ENCODE results near the gene ATF4. TPM values are rescaled to one million over a fixed set of nuclear protein-coding genes. Genes with fewer than 3 reads are reported as not detected.

The ATF4 gene
- total RNA-seq, 2 donors from 2014 or later = 294 to 334 TPM

GRCh38 chr22:39554151-39554550 is 33.8 kb downstream of the ATF4 start:
- Histone ChIP-seq H3K27me3 (replicated peaks; ENCODE audit: insufficient read depth) (no peaks in the 10 kb centered on the region), H3K27ac (no peak overlapping the region), H3K36me3 (no peaks in the 10 kb centered on the region), H3K4me3 (no peak overlapping the region), H3K9me3 (no peaks in the 10 kb centered on the region), H3K4me1 (replicated peaks) (no peaks in the 10 kb centered on the region)
- TF ChIP-seq POLR2A (IDR thresholded peaks at IDR 0.05) (no peak), CTCF (IDR thresholded peaks at IDR 0.05) (no peak), POLR2AphosphoS5 (IDR thresholded peaks at IDR 0.05) (no peak)
- 75% methylated on average over 3 of the region's 3 CpGs for WGBS
- intact Hi-C loops (cut with DNase I) = no loop called here
- no peak for DNase-seq (ENCODE audit: low spot score)

- H3K4me3 ChIP-seq = peak overlapping the region; percentile 22 to 32
- no peaks in the 10 kb centered on the region for H3K36me3 ChIP-seq
- DNase-seq (ENCODE audit: low spot score) = no peak
- H3K9me3 ChIP-seq = no peaks in the 10 kb centered on the region
- no peaks in the 10 kb centered on the region for H3K27me3 ChIP-seq (replicated peaks; ENCODE audit: insufficient read depth)
- no peaks in the 10 kb centered on the region for H3K4me1 ChIP-seq (replicated peaks)
- TF ChIP-seq POLR2AphosphoS5 (IDR thresholded peaks at IDR 0.05) (no peak), CTCF (IDR thresholded peaks at IDR 0.05) (peak in 2 of 4 experiments; percentile 10 to 32), POLR2A (IDR thresholded peaks at IDR 0.05) (no peak)
- WGBS = 36% methylated on average over 11 of the region's 72 CpGs
- no peak overlapping the region for H3K27ac ChIP-seq
- intact Hi-C loops (cut with DNase I) = loop anchor here (5.0 kb wide), 1 partner anchor 465 kb away; no protein-coding TSS in a partner anchor
These were observed 36.8 kb downstream of the ATF4 start for GRCh38 chr22:39556970-39557841.

- H3K27me3 ChIP-seq (replicated peaks; ENCODE audit: insufficient read depth) = no peaks in the 10 kb centered on the region
- H3K4me1 ChIP-seq (replicated peaks) = no peaks in the 10 kb centered on the region
- peak overlapping the region; percentile 22 to 32 for H3K4me3 ChIP-seq
- H3K9me3 ChIP-seq = no peaks in the 10 kb centered on the region
- no peak overlapping the region for H3K27ac ChIP-seq
- TF ChIP-seq POLR2A (IDR thresholded peaks at IDR 0.05) (no peak), CTCF (IDR thresholded peaks at IDR 0.05) (no peak), POLR2AphosphoS5 (IDR thresholded peaks at IDR 0.05) (no peak)
- WGBS = 10% methylated on average over 33 of the region's 34 CpGs
- no peak for DNase-seq (ENCODE audit: low spot score)
- H3K36me3 ChIP-seq = no peaks in the 10 kb centered on the region
- intact Hi-C loops (cut with DNase I) = loop anchor here (5.0 kb wide), 1 partner anchor 464 kb away; no protein-coding TSS in a partner anchor
These were observed 37.9 kb downstream of the ATF4 start for GRCh38 chr22:39558254-39558727.

- H3K27me3 ChIP-seq (replicated peaks; ENCODE audit: insufficient read depth) = no peaks in the 10 kb centered on the region
- no peak for TF ChIP-seq POLR2AphosphoS5 (IDR thresholded peaks at IDR 0.05)
- TF ChIP-seq POLR2A (IDR thresholded peaks at IDR 0.05) = no peak
- no peaks in the 10 kb centered on the region for H3K9me3 ChIP-seq
- WGBS = 83% methylated on average over 13 of the region's 14 CpGs
- no peak overlapping the region for H3K27ac ChIP-seq
- no peak overlapping the region for H3K4me3 ChIP-seq
- intact Hi-C loops (cut with DNase I) = loop anchor here (5.0 kb wide), 1 partner anchor 463 kb away; no protein-coding TSS in a partner anchor
- no peaks in the 10 kb centered on the region for H3K36me3 ChIP-seq
- no peak for DNase-seq (ENCODE audit: low spot score)
- H3K4me1 ChIP-seq (replicated peaks) = no peaks in the 10 kb centered on the region
These were observed 38.6 kb downstream of the ATF4 start for GRCh38 chr22:39558950-39559349.

GRCh38 chr22:39559456-39560105 is 39.2 kb downstream of the ATF4 start:
- intact Hi-C loops (cut with DNase I) = loop anchor here (5.0 kb wide), 1 partner anchor 463 kb away; no protein-coding TSS in a partner anchor
- no peaks in the 10 kb centered on the region for H3K36me3 ChIP-seq
- H3K4me1 ChIP-seq (replicated peaks) = no peaks in the 10 kb centered on the region
- no peak overlapping the region for H3K27ac ChIP-seq
- H3K27me3 ChIP-seq (replicated peaks; ENCODE audit: insufficient read depth) = no peaks in the 10 kb centered on the region
- no peak for DNase-seq (ENCODE audit: low spot score)
- 65% methylated on average over 11 of the region's 11 CpGs for WGBS
- TF ChIP-seq CTCF (IDR thresholded peaks at IDR 0.05) (peak in 3 of 4 experiments; percentile 8 to 10 (median 9)), POLR2AphosphoS5 (IDR thresholded peaks at IDR 0.05) (no peak)
- no peaks in the 10 kb centered on the region for H3K9me3 ChIP-seq
- no peak overlapping the region for H3K4me3 ChIP-seq
